Astrocyte (in vitro differentiated cells and primary cell): ENCODE results near the gene CORO2B. TPM values are rescaled to one million over a fixed set of nuclear protein-coding genes. Genes with fewer than 3 reads are reported as not detected.

ENCODE experiments used
- DNase-seq: peaks from one replicate; pipeline ENCODE4 v3.0.0-alpha.2; 2010; ENCODE audit warnings: low read depth
- FAIRE-seq: peaks from 2 replicates; lab custom pipeline; 2011; peaks lifted over from hg19 to GRCh38; lab: Jason Lieb, UNC
- H2AFZ ChIP-seq: 2 replicates; pipeline ENCODE4 v1.6.0; 2012; ENCODE audit warnings: low read depth, low read length, inconsistent platforms
- H3K27ac ChIP-seq: 2 replicates; pipeline ENCODE4 v1.5.1; 2011; ENCODE audit warnings: low read depth, low read length, inconsistent platforms
- H3K27me3 ChIP-seq: 2 replicates; pipeline ENCODE4 v1.6.0; 2011; ENCODE audit warnings: low read length, inconsistent platforms; ENCODE audit not compliant: insufficient read depth
- H3K36me3 ChIP-seq: 2 replicates; pipeline ENCODE4 v1.5.1; 2011; ENCODE audit warnings: low read length, inconsistent platforms; ENCODE audit not compliant: insufficient read depth
- H3K4me1 ChIP-seq: 2 replicates; pipeline ENCODE4 v1.5.1; 2011; ENCODE audit warnings: low read length, inconsistent platforms; ENCODE audit not compliant: insufficient read depth
- H3K4me2 ChIP-seq: 2 replicates; pipeline ENCODE4 v1.6.0; 2012; ENCODE audit warnings: low read length, inconsistent platforms
- H3K4me3 ChIP-seq: 2 replicates; pipeline ENCODE4 v1.5.1; 2011; ENCODE audit warnings: low read depth, mild to moderate bottlenecking, low read length, inconsistent platforms; ENCODE audit not compliant: insufficient read depth
- H3K79me2 ChIP-seq: 2 replicates; pipeline ENCODE4 v1.6.0; 2012; ENCODE audit warnings: mild to moderate bottlenecking, low read length, inconsistent platforms; ENCODE audit not compliant: insufficient read depth
- H3K9ac ChIP-seq: 2 replicates; pipeline ENCODE4 v1.6.0; 2012; ENCODE audit warnings: mild to moderate bottlenecking, low read length, inconsistent platforms
- H3K9me3 ChIP-seq: 2 replicates; pipeline ENCODE4 v1.5.1; 2012; ENCODE audit warnings: low read depth, mild to moderate bottlenecking, low read length, inconsistent platforms; ENCODE audit not compliant: insufficient read depth
- H4K20me1 ChIP-seq: 2 replicates; pipeline ENCODE4 v1.6.0; 2012; ENCODE audit warnings: low read length, inconsistent platforms; ENCODE audit not compliant: insufficient read depth
- H3K27ac Mint-ChIP-seq: one replicate; pipeline ENCODE4 v1.8.0; 2021; ENCODE audit warnings: mild to moderate bottlenecking, mixed read lengths; ENCODE audit not compliant: unreplicated experiment
- H3K27me3 Mint-ChIP-seq: one replicate; pipeline ENCODE4 v1.8.0; 2021; ENCODE audit warnings: low read depth, mixed read lengths; ENCODE audit not compliant: unreplicated experiment
- H3K36me3 Mint-ChIP-seq: one replicate; pipeline ENCODE4 v1.8.0; 2021; ENCODE audit warnings: low read depth, mixed read lengths; ENCODE audit not compliant: unreplicated experiment
- H3K4me1 Mint-ChIP-seq: one replicate; pipeline ENCODE4 v1.8.0; 2021; ENCODE audit warnings: low read depth, mixed read lengths; ENCODE audit not compliant: unreplicated experiment
- H3K4me3 Mint-ChIP-seq: one replicate; pipeline ENCODE4 v1.8.0; 2021; ENCODE audit warnings: mild to moderate bottlenecking, moderate library complexity, mixed read lengths; ENCODE audit not compliant: unreplicated experiment
- H3K9me3 Mint-ChIP-seq: one replicate; pipeline ENCODE4 v1.8.0; 2021; ENCODE audit warnings: mild to moderate bottlenecking, mixed read lengths; ENCODE audit not compliant: unreplicated experiment
- EZH2 ChIP-seq: IDR thresholded peaks from 2 replicates; pipeline ENCODE4 v1.6.1; 2012; ENCODE audit warnings: mild to moderate bottlenecking, low read length, inconsistent platforms; ENCODE audit not compliant: insufficient read depth
- total RNA-seq: library from RNA; stranded (reverse); gene quantifications from 2 replicates; pipeline ENCODE4 v1.2.1, GENCODE V29; 2021
- TF ChIP-seq, protein P1 (sequence below): IDR thresholded peaks from 2 replicates; pipeline ENCODE4 v1.5.1; 2011; ENCODE audit warnings: low read depth, mild to moderate bottlenecking, inconsistent platforms, low read length, moderate library complexity; ENCODE audit not compliant: insufficient read depth

CORO2B gene
- total RNA-seq, 1 donor from 2014 or later, result 7.4 TPM

DNA sequence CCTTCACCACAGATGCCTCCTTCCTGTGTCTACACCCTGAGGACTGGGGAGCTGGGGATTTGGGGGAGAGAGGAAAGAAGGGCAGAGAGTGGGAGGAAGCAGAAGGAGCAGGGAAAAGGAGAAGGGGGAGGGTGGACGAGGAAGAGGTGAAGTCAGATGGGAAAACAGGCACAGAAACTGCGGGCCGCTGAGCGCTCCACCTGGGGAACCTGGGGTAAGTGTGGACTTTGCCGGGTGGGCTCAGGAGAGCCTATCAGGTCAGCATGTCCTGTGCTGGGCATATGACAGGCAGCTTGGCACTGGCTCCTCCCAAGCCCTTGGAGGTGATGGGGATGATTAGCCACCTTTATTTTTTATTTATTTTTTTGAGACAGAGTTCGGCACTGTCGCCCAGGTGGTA is 62.6 kb downstream of the CORO2B start:
- no peaks in the 10 kb centered on the region for H3K27me3 ChIP-seq
- Mint-ChIP-seq H3K9me3 (peaks cover 1% of the 10 kb centered on the region), H3K4me3 (no peak overlapping the region), H3K4me1 (peaks cover 42% of the 10 kb centered on the region), H3K27me3 (no peaks in the 10 kb centered on the region), H3K27ac (peak overlapping the region; percentile 51), H3K36me3 (peaks cover 4% of the 10 kb centered on the region)
- peak overlapping the region; percentile 13 for H3K9ac ChIP-seq
- H2AFZ ChIP-seq, result peak overlapping the region; percentile 9
- no peak overlapping the region for H3K4me3 ChIP-seq
- DNase-seq, result no peak
- no peaks in the 10 kb centered on the region for H4K20me1 ChIP-seq
- peaks cover 33% of the 10 kb centered on the region for H3K79me2 ChIP-seq
- H3K4me1 ChIP-seq, result peaks cover 66% of the 10 kb centered on the region
- no peak for TF ChIP-seq EZH2
- TF ChIP-seq, protein P1, sequence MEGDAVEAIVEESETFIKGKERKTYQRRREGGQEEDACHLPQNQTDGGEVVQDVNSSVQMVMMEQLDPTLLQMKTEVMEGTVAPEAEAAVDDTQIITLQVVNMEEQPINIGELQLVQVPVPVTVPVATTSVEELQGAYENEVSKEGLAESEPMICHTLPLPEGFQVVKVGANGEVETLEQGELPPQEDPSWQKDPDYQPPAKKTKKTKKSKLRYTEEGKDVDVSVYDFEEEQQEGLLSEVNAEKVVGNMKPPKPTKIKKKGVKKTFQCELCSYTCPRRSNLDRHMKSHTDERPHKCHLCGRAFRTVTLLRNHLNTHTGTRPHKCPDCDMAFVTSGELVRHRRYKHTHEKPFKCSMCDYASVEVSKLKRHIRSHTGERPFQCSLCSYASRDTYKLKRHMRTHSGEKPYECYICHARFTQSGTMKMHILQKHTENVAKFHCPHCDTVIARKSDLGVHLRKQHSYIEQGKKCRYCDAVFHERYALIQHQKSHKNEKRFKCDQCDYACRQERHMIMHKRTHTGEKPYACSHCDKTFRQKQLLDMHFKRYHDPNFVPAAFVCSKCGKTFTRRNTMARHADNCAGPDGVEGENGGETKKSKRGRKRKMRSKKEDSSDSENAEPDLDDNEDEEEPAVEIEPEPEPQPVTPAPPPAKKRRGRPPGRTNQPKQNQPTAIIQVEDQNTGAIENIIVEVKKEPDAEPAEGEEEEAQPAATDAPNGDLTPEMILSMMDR, result no peak
- no peak overlapping the region for H3K4me2 ChIP-seq
- H3K9me3 ChIP-seq, result no peaks in the 10 kb centered on the region
- H3K36me3 ChIP-seq, result peaks cover 2% of the 10 kb centered on the region
- H3K27ac ChIP-seq, result peak overlapping the region; percentile 11
- FAIRE-seq, result no peak

- H2AFZ ChIP-seq, result no peak overlapping the region
Measured at GRCh38 chr15:68642491-68642845, 63.7 kb downstream of the CORO2B start.

GRCh38 chr15:68643216-68643830 is 64.5 kb downstream of the CORO2B start:
- Histone ChIP-seq H3K27me3 (no peaks in the 10 kb centered on the region), H3K4me1 (peaks cover 63% of the 10 kb centered on the region), H3K4me2 (peak overlapping the region; percentile 37), H3K36me3 (peaks cover 2% of the 10 kb centered on the region), H2AFZ (no peak overlapping the region), H4K20me1 (no peaks in the 10 kb centered on the region), H3K27ac (peak overlapping the region; percentile 32), H3K4me3 (no peak overlapping the region), H3K9ac (peak overlapping the region; percentile 42), H3K79me2 (peaks cover 23% of the 10 kb centered on the region), H3K9me3 (no peaks in the 10 kb centered on the region)
- Mint-ChIP-seq H3K4me1 (peaks cover 41% of the 10 kb centered on the region), H3K9me3 (peaks cover 1% of the 10 kb centered on the region), H3K4me3 (no peak overlapping the region), H3K27ac (peak overlapping the region; percentile 56), H3K27me3 (no peaks in the 10 kb centered on the region), H3K36me3 (no peaks in the 10 kb centered on the region)
- DNase-seq, result no peak
- no peak for FAIRE-seq
- TF ChIP-seq, protein P1, result no peak
- TF ChIP-seq EZH2, result no peak

More at GRCh38 chr15:68642491-68642845, 63.7 kb downstream of the CORO2B start:
- H3K36me3 Mint-ChIP-seq, result peaks cover under 1% of the 10 kb centered on the region
- peak overlapping the region; percentile 26 for H3K27ac Mint-ChIP-seq
- peaks cover 23% of the 10 kb centered on the region for H3K79me2 ChIP-seq
- H3K27ac ChIP-seq, result no peak overlapping the region
- TF ChIP-seq EZH2, result no peak
- TF ChIP-seq, protein P1, result no peak
- H3K4me3 ChIP-seq, result no peak overlapping the region
- no peaks in the 10 kb centered on the region for H3K9me3 ChIP-seq
- DNase-seq (no peak), FAIRE-seq (no peak)
- peaks cover 2% of the 10 kb centered on the region for H3K36me3 ChIP-seq
- H3K9ac ChIP-seq, result no peak overlapping the region
- no peaks in the 10 kb centered on the region for H3K27me3 Mint-ChIP-seq
- H3K4me3 Mint-ChIP-seq, result no peak overlapping the region
- H3K4me1 Mint-ChIP-seq, result peaks cover 42% of the 10 kb centered on the region
- H3K4me2 ChIP-seq, result peak overlapping the region; percentile 37
- H3K27me3 ChIP-seq, result no peaks in the 10 kb centered on the region
- H4K20me1 ChIP-seq, result no peaks in the 10 kb centered on the region
- peaks cover 1% of the 10 kb centered on the region for H3K9me3 Mint-ChIP-seq
- H3K4me1 ChIP-seq, result peaks cover 66% of the 10 kb centered on the region
